K562 (cell line): ENCODE data around the gene LAMP1. TPM values are rescaled to one million over a fixed set of nuclear protein-coding genes. Genes with fewer than 3 reads are reported as not detected.

Experiments
- BHLHE40 ChIP-seq: IDR thresholded peaks from 2 replicates; pipeline ENCODE4 v1.6.1; 2011; ENCODE audit warnings: low read length, improper control_type of control experiment
- CHD2 ChIP-seq: IDR thresholded peaks from 2 replicates; pipeline ENCODE4 v1.6.1; 2011; ENCODE audit warnings: low read depth, low read length
- CREM ChIP-seq: IDR thresholded peaks from 2 replicates; pipeline ENCODE4 v1.6.1; 2014; ENCODE audit warnings: antibody characterized with exemption, low read depth
- HLTF ChIP-seq: fragments of 450-650 bp; IDR thresholded peaks from 2 replicates; pipeline ENCODE4 v1.6.1; 2016
- JUND ChIP-seq, 2 experiments: IDR thresholded peaks; 2 replicates in 1 of 2; 3 replicates in 1 of 2; pipeline ENCODE4 v1.6.1; 2011; ENCODE audit warnings: borderline replicate concordance in 2 of 2, low read depth in 2 of 2, low read length in 2 of 2, improper control_type of control experiment in 1 of 2, missing biosample characterization in 1 of 2, missing genetic modification characterization in 1 of 2, missing genetic modification reagents in 1 of 2
- PML ChIP-seq: IDR thresholded peaks from 2 replicates; pipeline ENCODE4 v1.6.1; 2012; ENCODE audit warnings: low read length, inconsistent platforms
- PRPF4 ChIP-seq: fragments of 200-400 bp; formaldehyde crosslinking; IDR thresholded peaks from one replicate; pipeline ENCODE4 v1.6.1; 2017; ENCODE audit warnings: low read length, low read depth, mild to moderate bottlenecking; ENCODE audit not compliant: insufficient read depth, poor library complexity, severe bottlenecking
- TARDBP ChIP-seq: fragments of 450-650 bp; IDR thresholded peaks from 2 replicates; pipeline ENCODE4 v1.6.1; 2016
- TFAM ChIP-seq: fragments of 250-450 bp; sonication (Bioruptor Pico); conservative IDR thresholded peaks from 2 replicates; pipeline ENCODE4 v1.5.0; 2021; ENCODE audit warnings: mild to moderate bottlenecking, moderate library complexity
- UBTF ChIP-seq, 2 experiments: IDR thresholded peaks; 2 replicates each; pipeline ENCODE4 v1.6.1; 2012; ENCODE audit warnings: improper control_type of control experiment in 2 of 2, low read depth in 2 of 2, low read length in 2 of 2, borderline replicate concordance in 1 of 2
- ZNF311 ChIP-seq: fragments of 250-450 bp; sonication (Bioruptor Pico); IDR thresholded peaks from 2 replicates; pipeline ENCODE4 v1.4.0; 2020; ENCODE audit warnings: mild to moderate bottlenecking, moderate library complexity
- polyA plus RNA-seq, 8 experiments: library from polyadenylated mRNA; depleted of rRNA in 4 of 8; stranded (reverse) in 5 of 8; unstranded in 3 of 8; fragments of >200 nt; fragmentation: Nextera tagmentation in 2 of 8; fragmentation: Illumina TruSeq in 1 of 8; extraction: Ambion mirVana in 2 of 8; extraction: Trizol in 1 of 8; gene quantifications; 2 replicates each; pipeline versions ENCODE4 v1.2.1 to v1.2.3, GENCODE V29; 2011 to 2014; ENCODE audit warnings: inconsistent platforms in 1 of 8, missing spikeins in 1 of 8
- total RNA-seq, 7 experiments: library from RNA; depleted of rRNA in 6 of 7; stranded (reverse); fragments of >200 nt in 6 of 7; fragmentation: Illumina TruSeq in 2 of 7; extraction: Trizol in 2 of 7; gene quantifications; 2 replicates each; pipeline versions ENCODE4 v1.2.1 to v1.2.3, GENCODE V29; 2011 to 2021; ENCODE audit warnings: low replicate concordance in 1 of 7
- TF ChIP-seq, protein P1 (sequence below): fragments of 250-450 bp; sonication (Bioruptor Pico); IDR thresholded peaks from 2 replicates; pipeline ENCODE4 v1.8.0; 2022; ENCODE audit warnings: inconsistent platforms, mild to moderate bottlenecking, moderate library complexity, borderline replicate concordance
- TF ChIP-seq, protein P2 (sequence below): fragments of 200-800 bp; sonication (Bioruptor generic); IDR thresholded peaks from 2 replicates; pipeline ENCODE4 v1.6.1; 2017; ENCODE audit warnings: missing genetic modification characterization, missing compliant biosample characterization
- TF ChIP-seq, protein P3 (sequence below), 2 experiments: fragments of 450-650 bp; conservative IDR thresholded peaks; 2 replicates each; pipeline ENCODE4 v1.6.1; 2017; ENCODE audit warnings: mild to moderate bottlenecking in 2 of 2, moderate library complexity in 2 of 2

The LAMP1 gene
- total and polyA plus RNA-seq, 9 of the 15 experiments (the other 6 are each of a cell fraction or from before 2014, with no cell fraction given), result 2.2 to 70.1 (median 30.5) TPM

- no peak for TF ChIP-seq PRPF4
- TF ChIP-seq TARDBP, result peak; percentile 70; the same call in 1 of the 2 replicates
- TF ChIP-seq TFAM (CRISPR knock-in tag), result no peak
- TF ChIP-seq ZNF311 (CRISPR knock-in tag), result no peak
- peak; percentile 59 for TF ChIP-seq JUND (IDR thresholded peaks at IDR 0.05; ENCODE audit: borderline replicate concordance, low read depth, low read length)
- TF ChIP-seq JUND (tag; IDR thresholded peaks at IDR 0.05; ENCODE audit: borderline replicate concordance, low read depth, low read length), result no peak; the same call in 2 of the 3 replicates
- TF ChIP-seq, protein P1, sequence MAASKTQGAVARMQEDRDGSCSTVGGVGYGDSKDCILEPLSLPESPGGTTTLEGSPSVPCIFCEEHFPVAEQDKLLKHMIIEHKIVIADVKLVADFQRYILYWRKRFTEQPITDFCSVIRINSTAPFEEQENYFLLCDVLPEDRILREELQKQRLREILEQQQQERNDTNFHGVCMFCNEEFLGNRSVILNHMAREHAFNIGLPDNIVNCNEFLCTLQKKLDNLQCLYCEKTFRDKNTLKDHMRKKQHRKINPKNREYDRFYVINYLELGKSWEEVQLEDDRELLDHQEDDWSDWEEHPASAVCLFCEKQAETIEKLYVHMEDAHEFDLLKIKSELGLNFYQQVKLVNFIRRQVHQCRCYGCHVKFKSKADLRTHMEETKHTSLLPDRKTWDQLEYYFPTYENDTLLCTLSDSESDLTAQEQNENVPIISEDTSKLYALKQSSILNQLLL (CRISPR knock-in tag), result no peak
- no peak for TF ChIP-seq PML
- TF ChIP-seq HLTF, result peak; percentile 46; the same call in 1 of the 2 replicates
- TF ChIP-seq, protein P2, sequence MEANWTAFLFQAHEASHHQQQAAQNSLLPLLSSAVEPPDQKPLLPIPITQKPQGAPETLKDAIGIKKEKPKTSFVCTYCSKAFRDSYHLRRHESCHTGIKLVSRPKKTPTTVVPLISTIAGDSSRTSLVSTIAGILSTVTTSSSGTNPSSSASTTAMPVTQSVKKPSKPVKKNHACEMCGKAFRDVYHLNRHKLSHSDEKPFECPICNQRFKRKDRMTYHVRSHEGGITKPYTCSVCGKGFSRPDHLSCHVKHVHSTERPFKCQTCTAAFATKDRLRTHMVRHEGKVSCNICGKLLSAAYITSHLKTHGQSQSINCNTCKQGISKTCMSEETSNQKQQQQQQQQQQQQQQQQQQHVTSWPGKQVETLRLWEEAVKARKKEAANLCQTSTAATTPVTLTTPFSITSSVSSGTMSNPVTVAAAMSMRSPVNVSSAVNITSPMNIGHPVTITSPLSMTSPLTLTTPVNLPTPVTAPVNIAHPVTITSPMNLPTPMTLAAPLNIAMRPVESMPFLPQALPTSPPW (CRISPR knock-in tag), result peak; percentile 83
- TF ChIP-seq, protein P3, sequence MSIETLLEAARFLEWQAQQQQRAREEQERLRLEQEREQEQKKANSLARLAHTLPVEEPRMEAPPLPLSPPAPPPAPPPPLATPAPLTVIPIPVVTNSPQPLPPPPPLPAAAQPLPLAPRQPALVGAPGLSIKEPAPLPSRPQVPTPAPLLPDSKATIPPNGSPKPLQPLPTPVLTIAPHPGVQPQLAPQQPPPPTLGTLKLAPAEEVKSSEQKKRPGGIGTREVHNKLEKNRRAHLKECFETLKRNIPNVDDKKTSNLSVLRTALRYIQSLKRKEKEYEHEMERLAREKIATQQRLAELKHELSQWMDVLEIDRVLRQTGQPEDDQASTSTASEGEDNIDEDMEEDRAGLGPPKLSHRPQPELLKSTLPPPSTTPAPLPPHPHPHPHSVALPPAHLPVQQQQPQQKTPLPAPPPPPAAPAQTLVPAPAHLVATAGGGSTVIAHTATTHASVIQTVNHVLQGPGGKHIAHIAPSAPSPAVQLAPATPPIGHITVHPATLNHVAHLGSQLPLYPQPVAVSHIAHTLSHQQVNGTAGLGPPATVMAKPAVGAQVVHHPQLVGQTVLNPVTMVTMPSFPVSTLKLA (conservative IDR thresholded peaks at IDR 0.05), result peak; percentile 95 to 98
- peak; percentile 92 for TF ChIP-seq CREM
- peak; percentile 100 for TF ChIP-seq CHD2
- TF ChIP-seq UBTF (IDR thresholded peaks at IDR 0.05; ENCODE audit: borderline replicate concordance in 1 of 2, low read depth in 2 of 2, low read length in 2 of 2), result 0 out of 4 replicates have a peak, but pooled peaks of 1 of the 2 experiments have one; percentile 26
- TF ChIP-seq BHLHE40, result peak; percentile 100
These were observed at the start of gene LAMP1 (continued) for GRCh38 chr13:113296823-113297369.
